Lower leg skin (tissue), 4 donors: ENCODE results near the gene SYNPO2. TPM values are rescaled to one million over a fixed set of nuclear protein-coding genes. Genes with fewer than 3 reads are reported as not detected.

Experiments
- DNase-seq, 2 donors: peaks; one replicate each; pipeline ENCODE4 v3.0.0-alpha.2; 2019; ENCODE audit warnings: low spot score in 2 of 2
- H3K4me3 ChIP-seq: fragments of 200-600 bp; sonication (generic); 2 replicates; pipeline ENCODE4 v1.5.1; 2017; ENCODE audit warnings: mild to moderate bottlenecking, low read depth; ENCODE audit not compliant: poor library complexity, severe bottlenecking
- POLR2A ChIP-seq, 2 donors: fragments of 450-650 bp; IDR thresholded peaks; one replicate each; pipeline ENCODE4 v1.6.1; 2016 to 2017; ENCODE audit warnings: antibody characterized with exemption in 2 of 2, mild to moderate bottlenecking in 1 of 2, moderate library complexity in 1 of 2
- WGBS, 2 donors: methylation state at CpG; one replicate each; pipeline ENCODE4 v1.1.5; 2018; 5-methylcytosine and 5-hydroxymethylcytosine counted together
- intact Hi-C: fragments of 100-400 bp; cut with DNase I; formaldehyde crosslinking; loops from one replicate; pipeline ENCODE4 v1.15.0; 2023; ENCODE audit warnings: low total_unique reads
- total RNA-seq, 4 donors: library from RNA; depleted of rRNA; stranded (reverse); fragments of >200 nt; gene quantifications; one replicate each; pipeline ENCODE4 v1.1.0, GENCODE V29; 2016
- TF ChIP-seq, protein P1 (sequence below), 3 donors: fragments of 450-650 bp; IDR thresholded peaks; one replicate each; pipeline ENCODE4 v1.5.1; 2016; ENCODE audit warnings: antibody characterized with exemption in 3 of 3, mild to moderate bottlenecking in 3 of 3, moderate library complexity in 2 of 3

SYNPO2 gene
- total RNA-seq, 4 donors from 2014 or later = 13.3 to 38.5 (median 16.1) TPM

DNA sequence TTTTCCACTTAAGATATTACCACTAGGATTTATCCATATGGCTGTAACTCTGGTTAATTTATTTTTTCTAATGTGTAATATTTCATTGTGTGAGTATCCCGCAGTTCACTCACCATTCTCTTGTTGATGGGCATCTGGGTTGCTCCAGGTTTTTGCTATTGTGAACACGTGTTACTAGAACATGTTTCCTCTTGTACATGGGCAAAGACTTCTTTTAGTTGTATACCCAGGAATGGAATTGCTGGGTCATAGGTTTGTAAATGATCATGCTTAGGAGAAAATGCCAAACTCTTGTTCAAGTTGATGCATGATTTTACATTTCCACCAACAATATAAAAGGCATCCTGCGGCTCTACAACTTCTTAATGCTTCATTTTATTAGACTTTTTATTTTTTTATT is 26.8 kb downstream of the SYNPO2 start:
- 54 to 63% methylated on average over 3 of the region's 3 CpGs for WGBS, 2 donors
- H3K4me3 ChIP-seq = no peak overlapping the region
- no peak for DNase-seq
- TF ChIP-seq POLR2A (IDR thresholded peaks at IDR 0.05) = no peak
- TF ChIP-seq, protein P1, sequence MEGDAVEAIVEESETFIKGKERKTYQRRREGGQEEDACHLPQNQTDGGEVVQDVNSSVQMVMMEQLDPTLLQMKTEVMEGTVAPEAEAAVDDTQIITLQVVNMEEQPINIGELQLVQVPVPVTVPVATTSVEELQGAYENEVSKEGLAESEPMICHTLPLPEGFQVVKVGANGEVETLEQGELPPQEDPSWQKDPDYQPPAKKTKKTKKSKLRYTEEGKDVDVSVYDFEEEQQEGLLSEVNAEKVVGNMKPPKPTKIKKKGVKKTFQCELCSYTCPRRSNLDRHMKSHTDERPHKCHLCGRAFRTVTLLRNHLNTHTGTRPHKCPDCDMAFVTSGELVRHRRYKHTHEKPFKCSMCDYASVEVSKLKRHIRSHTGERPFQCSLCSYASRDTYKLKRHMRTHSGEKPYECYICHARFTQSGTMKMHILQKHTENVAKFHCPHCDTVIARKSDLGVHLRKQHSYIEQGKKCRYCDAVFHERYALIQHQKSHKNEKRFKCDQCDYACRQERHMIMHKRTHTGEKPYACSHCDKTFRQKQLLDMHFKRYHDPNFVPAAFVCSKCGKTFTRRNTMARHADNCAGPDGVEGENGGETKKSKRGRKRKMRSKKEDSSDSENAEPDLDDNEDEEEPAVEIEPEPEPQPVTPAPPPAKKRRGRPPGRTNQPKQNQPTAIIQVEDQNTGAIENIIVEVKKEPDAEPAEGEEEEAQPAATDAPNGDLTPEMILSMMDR (IDR thresholded peaks at IDR 0.05) = no peak
- intact Hi-C loops = no loop called here

DNA sequence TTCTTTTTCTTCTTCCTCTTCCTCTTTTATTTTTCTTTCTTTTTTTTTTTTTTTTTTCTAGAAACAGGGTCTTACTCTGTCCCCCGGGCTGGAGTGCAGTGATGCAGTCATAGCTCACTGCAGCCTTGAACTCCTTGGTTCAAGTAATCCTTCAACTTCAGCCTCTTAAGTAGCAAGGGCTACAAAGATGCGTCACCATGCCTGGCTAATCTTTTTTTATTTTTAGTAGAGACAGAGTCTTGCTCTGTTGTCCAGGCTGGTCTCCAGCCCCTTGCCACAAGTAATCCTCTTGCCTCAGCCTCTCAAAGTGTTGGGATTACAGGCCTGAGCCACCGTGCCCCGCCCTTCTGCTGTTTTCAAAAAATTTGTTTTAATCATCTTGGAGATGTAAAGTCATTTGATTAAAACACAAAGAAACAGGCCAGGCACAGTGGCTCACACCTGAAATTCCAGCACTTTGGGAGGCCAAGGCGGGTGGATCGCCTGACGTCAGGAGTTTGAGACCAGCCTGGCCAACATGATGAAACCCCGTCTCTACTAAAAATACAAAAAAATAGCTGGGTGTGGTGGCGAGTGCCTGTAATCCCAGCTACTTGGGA is 28.1 kb downstream of the SYNPO2 start:
- WGBS, 2 donors = 82 to 86% methylated on average over 9 of the region's 9 CpGs
- intact Hi-C loops = no loop called here
- no peak for DNase-seq
- no peak overlapping the region for H3K4me3 ChIP-seq
- TF ChIP-seq POLR2A (IDR thresholded peaks at IDR 0.05) = no peak
- TF ChIP-seq, protein P1 (IDR thresholded peaks at IDR 0.05) = no peak

- no peak overlapping the region for H3K4me3 ChIP-seq
- intact Hi-C loops = no loop called here
- DNase-seq = no peak
- TF ChIP-seq, protein P1 (IDR thresholded peaks at IDR 0.05) = no peak
- TF ChIP-seq POLR2A (IDR thresholded peaks at IDR 0.05) = no peak
- WGBS, 2 donors = 24 to 34% methylated on average over 2 of the region's 2 CpGs
Measured at GRCh38 chr4:118917582-118917981, 28.9 kb downstream of the SYNPO2 start.

- no peak overlapping the region for H3K4me3 ChIP-seq
- intact Hi-C loops = no loop called here
- no peak for DNase-seq
- WGBS, 2 donors = 21 to 33% methylated on average over 3 of the region's 3 CpGs
- TF ChIP-seq POLR2A (IDR thresholded peaks at IDR 0.05) = no peak
- TF ChIP-seq, protein P1 (IDR thresholded peaks at IDR 0.05) = no peak
Measured at GRCh38 chr4:118918388-118918787, 29.7 kb downstream of the SYNPO2 start.

DNA sequence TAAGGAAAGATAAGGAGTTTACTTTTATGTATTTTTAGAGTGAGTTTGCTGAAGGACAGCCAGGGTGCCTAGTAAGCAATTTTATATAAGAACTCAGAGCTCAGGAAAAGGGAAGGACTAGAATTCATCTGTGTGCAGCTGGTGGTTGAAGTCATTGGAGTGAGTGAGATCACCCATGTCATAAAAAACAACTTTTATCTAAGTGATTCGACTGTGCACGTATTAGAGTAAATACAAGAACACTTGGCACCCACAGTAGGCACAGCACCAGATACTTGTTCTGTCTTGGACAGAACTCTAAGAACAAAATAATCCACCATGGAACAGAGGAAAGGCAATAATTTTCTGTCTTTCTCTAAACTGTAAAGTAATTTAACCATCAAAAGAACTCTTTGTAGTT is 31.6 kb downstream of the SYNPO2 start:
- intact Hi-C loops = no loop called here
- no peak for TF ChIP-seq POLR2A (IDR thresholded peaks at IDR 0.05)
- TF ChIP-seq, protein P1 (IDR thresholded peaks at IDR 0.05) = no peak
- 16 to 20% methylated on average over 2 of the region's 2 CpGs for WGBS, 2 donors
- DNase-seq = no peak
- H3K4me3 ChIP-seq = no peak overlapping the region

- TF ChIP-seq, protein P1 (IDR thresholded peaks at IDR 0.05) = no peak
- TF ChIP-seq POLR2A (IDR thresholded peaks at IDR 0.05) = no peak
- intact Hi-C loops = no loop called here
- H3K4me3 ChIP-seq = no peak overlapping the region
- DNase-seq = no peak
Measured at GRCh38 chr4:118921786-118922185, 33.1 kb downstream of the SYNPO2 start.
